Caco-2 (cell line): ENCODE data around the gene UBE2J1. TPM values are rescaled to one million over a fixed set of nuclear protein-coding genes. Genes with fewer than 3 reads are reported as not detected.

ENCODE experiments used
- BruUV-seq: library from RNA; stranded (reverse); fragments of 400-500 nt; replicated peaks from 2 replicates; lab custom pipeline; 2021; lab: Mats Ljungman, UMichigan
- CTCF ChIA-PET: fragments of 300-600 bp; sonication (Branson Sonifier 250); formaldehyde crosslinking; loops from one replicate; lab custom pipeline; 2022; ENCODE audit warnings: antibody characterized with exemption; lab: Charles Lee
- POLR2A ChIA-PET: fragments of 300-600 bp; sonication (Branson Sonifier 250); formaldehyde crosslinking; loops from one replicate; lab custom pipeline; 2022; ENCODE audit warnings: antibody characterized with exemption; lab: Charles Lee
- DNase-seq, 2 experiments: peaks; one replicate each; pipeline versions ENCODE4 v3.0.0 to v3.0.0-alpha.2; 2020 to 2022
- H3K27me3 ChIP-seq: replicated peaks from 2 replicates; pipeline ENCODE4 v1.6.0; 2011; ENCODE audit warnings: low read length; ENCODE audit not compliant: control insufficient read depth, insufficient read depth
- H3K36me3 ChIP-seq: 2 replicates; pipeline ENCODE4 v1.5.1; 2011; ENCODE audit warnings: low read length; ENCODE audit not compliant: control insufficient read depth, insufficient read depth
- H3K4me1 ChIP-seq: fragments of 250-450 bp; sonication (Bioruptor Pico); 2 replicates; pipeline ENCODE4 v1.5.1; 2020; ENCODE audit warnings: mild to moderate bottlenecking
- H3K4me3 ChIP-seq: 2 replicates; pipeline ENCODE4 v1.5.1; 2011; ENCODE audit warnings: low read depth, mild to moderate bottlenecking, control low read depth, low read length
- H3K9me3 ChIP-seq: fragments of 250-450 bp; sonication (Bioruptor Pico); 2 replicates; pipeline ENCODE4 v1.5.1; 2020; ENCODE audit warnings: mild to moderate bottlenecking, moderate library complexity
- H3K27ac Mint-ChIP-seq: one replicate; pipeline ENCODE4 v1.8.0; 2022; ENCODE audit warnings: mixed read lengths; ENCODE audit not compliant: unreplicated experiment
- H3K27me3 Mint-ChIP-seq: one replicate; pipeline ENCODE4 v1.8.0; 2022; ENCODE audit warnings: mixed read lengths; ENCODE audit not compliant: insufficient read depth, unreplicated experiment
- H3K36me3 Mint-ChIP-seq: one replicate; pipeline ENCODE4 v1.8.0; 2022; ENCODE audit warnings: mild to moderate bottlenecking, mixed read lengths; ENCODE audit not compliant: insufficient read depth, unreplicated experiment
- H3K4me1 Mint-ChIP-seq: one replicate; pipeline ENCODE4 v1.8.0; 2022; ENCODE audit warnings: low read depth, mixed read lengths; ENCODE audit not compliant: unreplicated experiment
- H3K4me3 Mint-ChIP-seq: one replicate; pipeline ENCODE4 v1.8.0; 2022; ENCODE audit warnings: mild to moderate bottlenecking, moderate library complexity, mixed read lengths; ENCODE audit not compliant: unreplicated experiment
- H3K9me3 Mint-ChIP-seq: one replicate; pipeline ENCODE4 v1.8.0; 2022; ENCODE audit warnings: mixed read lengths; ENCODE audit not compliant: unreplicated experiment
- CTCF ChIP-seq, 2 experiments: fragments of 200-600 bp in 1 of 2; IDR thresholded peaks; 1 replicate in 1 of 2; 2 replicates in 1 of 2; pipeline versions ENCODE4 v1.5.1 to v1.8.0; 2011 to 2022; ENCODE audit warnings: antibody characterized with exemption in 1 of 2, control low read depth in 1 of 2, inconsistent platforms in 1 of 2, low read depth in 1 of 2, low read length in 1 of 2, mild to moderate bottlenecking in 1 of 2, moderate library complexity in 1 of 2; ENCODE audit not compliant: insufficient read depth in 1 of 2, severe bottlenecking in 1 of 2, unreplicated experiment in 1 of 2
- intact Hi-C: fragments of 100-400 bp; cut with micrococcal nuclease; formaldehyde crosslinking; loops from one replicate; pipeline ENCODE4 v1.10.0; 2022; ENCODE audit not compliant: unreplicated experiment
- total RNA-seq: library from RNA; stranded (reverse); gene quantifications from 2 replicates; pipeline ENCODE4 v1.2.3, GENCODE V29; 2022

UBE2J1 gene
- total RNA-seq, 1 experiment from 2014 or later: 23.5 TPM

- no peaks in the 10 kb centered on the region for H3K27me3 ChIP-seq
- no peak for TF ChIP-seq CTCF (IDR thresholded peaks at IDR 0.05; ENCODE audit: insufficient read depth in 1 of 2, low read depth in 1 of 2, low read length in 1 of 2, severe bottlenecking in 1 of 2, unreplicated experiment in 1 of 2)
- Mint-ChIP-seq H3K27ac (no peak overlapping the region), H3K4me1 (peaks cover 19% of the 10 kb centered on the region), H3K36me3 (no peaks in the 10 kb centered on the region), H3K27me3 (no peaks in the 10 kb centered on the region), H3K9me3 (peaks cover 8% of the 10 kb centered on the region), H3K4me3 (no peak overlapping the region)
- no peaks in the 10 kb centered on the region for H3K9me3 ChIP-seq
- H3K4me3 ChIP-seq: no peak overlapping the region
- H3K36me3 ChIP-seq: no peaks in the 10 kb centered on the region
- BruUV-seq: no TSS peak
- ChIA-PET CTCF (no interaction called here), POLR2A (no interaction called here)
- no peak for DNase-seq
- H3K4me1 ChIP-seq: peaks cover 4% of the 10 kb centered on the region
- intact Hi-C loops: loop anchor here (5.0 kb wide), 1 partner anchor 39 kb away; the partner anchor contains the start of gene UBE2J1
These were observed 39.5 kb downstream of the UBE2J1 start for GRCh38 chr6:89313006-89313405.

- Histone ChIP-seq H3K4me1 (peaks cover 4% of the 10 kb centered on the region), H3K9me3 (no peaks in the 10 kb centered on the region), H3K4me3 (no peak overlapping the region), H3K27me3 (no peaks in the 10 kb centered on the region), H3K36me3 (no peaks in the 10 kb centered on the region)
- H3K27me3 Mint-ChIP-seq: no peaks in the 10 kb centered on the region
- POLR2A ChIA-PET: interaction anchor here (0.6 kb wide), 1 partner anchor 40 kb away, joined by 3 read pairs; the partner anchor contains the start of gene UBE2J1
- H3K4me3 Mint-ChIP-seq: no peak overlapping the region
- CTCF ChIA-PET: interaction anchor here (0.5 to 1.5 kb wide), 3 partner anchors 60 to 189 kb away, joined by 4 to 9 read pairs (median 8); no protein-coding TSS in a partner anchor
- H3K36me3 Mint-ChIP-seq: no peaks in the 10 kb centered on the region
- TF ChIP-seq CTCF (IDR thresholded peaks at IDR 0.05; ENCODE audit: insufficient read depth in 1 of 2, low read depth in 1 of 2, low read length in 1 of 2, severe bottlenecking in 1 of 2, unreplicated experiment in 1 of 2): peak in 1 of 2 experiments; percentile 63
- BruUV-seq: no TSS peak
- peaks cover 19% of the 10 kb centered on the region for H3K4me1 Mint-ChIP-seq
- peak in 1 of 2 experiments; percentile 48 for DNase-seq
- intact Hi-C loops: loop anchor here (1.0 to 5.0 kb wide), 2 partner anchors 40 to 57 kb away; partner anchors contain the start of gene UBE2J1
- H3K9me3 Mint-ChIP-seq: peaks cover under 1% of the 10 kb centered on the region
- peak overlapping the region; percentile 71 for H3K27ac Mint-ChIP-seq
These were observed 40.5 kb downstream of the UBE2J1 start for GRCh38 chr6:89311853-89312531.

- POLR2A ChIA-PET: interaction anchor here (0.6 kb wide), 1 partner anchor 41 kb away, joined by 3 read pairs; the partner anchor contains the start of gene UBE2J1
- peaks cover 19% of the 10 kb centered on the region for H3K4me1 Mint-ChIP-seq
- H3K9me3 ChIP-seq: no peaks in the 10 kb centered on the region
- no peaks in the 10 kb centered on the region for H3K36me3 Mint-ChIP-seq
- H3K36me3 ChIP-seq: no peaks in the 10 kb centered on the region
- intact Hi-C loops: loop anchor here (1.0 to 5.0 kb wide), 2 partner anchors 41 to 58 kb away; partner anchors contain the start of gene UBE2J1
- H3K4me3 Mint-ChIP-seq: no peak overlapping the region
- TF ChIP-seq CTCF (IDR thresholded peaks at IDR 0.05; ENCODE audit: insufficient read depth in 1 of 2, low read depth in 1 of 2, low read length in 1 of 2, severe bottlenecking in 1 of 2, unreplicated experiment in 1 of 2): peak in 1 of 2 experiments; percentile 48
- no peaks in the 10 kb centered on the region for H3K27me3 Mint-ChIP-seq
- CTCF ChIA-PET: interaction anchor here (0.5 to 1.5 kb wide), 2 partner anchors 61 to 69 kb away, joined by 8 to 9 read pairs; no protein-coding TSS in a partner anchor
- no peaks in the 10 kb centered on the region for H3K27me3 ChIP-seq
- peaks cover 4% of the 10 kb centered on the region for H3K4me1 ChIP-seq
- BruUV-seq: no TSS peak
- DNase-seq: no peak
- no peak overlapping the region for H3K4me3 ChIP-seq
- H3K9me3 Mint-ChIP-seq: no peaks in the 10 kb centered on the region
- no peak overlapping the region for H3K27ac Mint-ChIP-seq
These were observed 41.0 kb downstream of the UBE2J1 start for GRCh38 chr6:89311530-89311852.
